Measurements from ENCODE around the gene CTNND2.

Gene CTNND2, protein sequence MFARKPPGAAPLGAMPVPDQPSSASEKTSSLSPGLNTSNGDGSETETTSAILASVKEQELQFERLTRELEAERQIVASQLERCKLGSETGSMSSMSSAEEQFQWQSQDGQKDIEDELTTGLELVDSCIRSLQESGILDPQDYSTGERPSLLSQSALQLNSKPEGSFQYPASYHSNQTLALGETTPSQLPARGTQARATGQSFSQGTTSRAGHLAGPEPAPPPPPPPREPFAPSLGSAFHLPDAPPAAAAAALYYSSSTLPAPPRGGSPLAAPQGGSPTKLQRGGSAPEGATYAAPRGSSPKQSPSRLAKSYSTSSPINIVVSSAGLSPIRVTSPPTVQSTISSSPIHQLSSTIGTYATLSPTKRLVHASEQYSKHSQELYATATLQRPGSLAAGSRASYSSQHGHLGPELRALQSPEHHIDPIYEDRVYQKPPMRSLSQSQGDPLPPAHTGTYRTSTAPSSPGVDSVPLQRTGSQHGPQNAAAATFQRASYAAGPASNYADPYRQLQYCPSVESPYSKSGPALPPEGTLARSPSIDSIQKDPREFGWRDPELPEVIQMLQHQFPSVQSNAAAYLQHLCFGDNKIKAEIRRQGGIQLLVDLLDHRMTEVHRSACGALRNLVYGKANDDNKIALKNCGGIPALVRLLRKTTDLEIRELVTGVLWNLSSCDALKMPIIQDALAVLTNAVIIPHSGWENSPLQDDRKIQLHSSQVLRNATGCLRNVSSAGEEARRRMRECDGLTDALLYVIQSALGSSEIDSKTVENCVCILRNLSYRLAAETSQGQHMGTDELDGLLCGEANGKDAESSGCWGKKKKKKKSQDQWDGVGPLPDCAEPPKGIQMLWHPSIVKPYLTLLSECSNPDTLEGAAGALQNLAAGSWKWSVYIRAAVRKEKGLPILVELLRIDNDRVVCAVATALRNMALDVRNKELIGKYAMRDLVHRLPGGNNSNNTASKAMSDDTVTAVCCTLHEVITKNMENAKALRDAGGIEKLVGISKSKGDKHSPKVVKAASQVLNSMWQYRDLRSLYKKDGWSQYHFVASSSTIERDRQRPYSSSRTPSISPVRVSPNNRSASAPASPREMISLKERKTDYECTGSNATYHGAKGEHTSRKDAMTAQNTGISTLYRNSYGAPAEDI (N-terminal part only)

DNA sequence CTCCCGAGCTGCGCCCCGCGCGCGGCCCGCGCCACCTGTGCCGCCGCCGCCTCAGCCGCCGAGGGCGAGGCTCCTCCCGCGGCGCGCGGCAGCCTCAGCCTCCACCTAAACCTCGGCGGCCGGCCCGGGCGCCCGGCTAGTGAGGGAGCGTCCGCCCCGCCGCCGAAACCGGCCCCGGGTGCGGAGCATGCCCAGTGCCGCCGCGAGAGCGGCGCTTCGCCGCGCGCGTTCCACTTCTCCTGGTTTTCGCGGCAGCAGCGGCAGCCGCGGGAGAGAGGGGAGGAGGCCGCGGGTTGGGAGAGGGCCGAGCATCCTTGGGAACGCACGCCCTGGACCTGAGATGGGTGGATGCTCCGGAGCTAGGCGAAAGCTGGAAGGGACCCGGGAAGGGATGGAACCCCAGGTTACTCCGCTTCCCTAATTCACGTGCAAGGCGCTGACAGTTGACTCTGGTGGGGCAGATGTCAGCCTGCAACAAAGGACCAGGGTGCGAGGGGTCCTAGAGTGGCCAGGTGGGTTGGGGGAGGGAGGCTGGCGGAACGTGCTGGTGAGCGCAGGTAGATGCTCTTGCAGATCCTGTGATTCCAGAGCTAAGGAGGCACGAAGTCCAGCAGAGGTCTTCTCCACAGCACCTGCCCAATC, at the start of gene CTNND2:
CTNND2 (minus strand) TSS at position 182 of the 642 bp plus-strand sequence. CDS start 593 bp downstream, outside the sequence.
- DNase-seq: peak; percentile 2

DNA sequence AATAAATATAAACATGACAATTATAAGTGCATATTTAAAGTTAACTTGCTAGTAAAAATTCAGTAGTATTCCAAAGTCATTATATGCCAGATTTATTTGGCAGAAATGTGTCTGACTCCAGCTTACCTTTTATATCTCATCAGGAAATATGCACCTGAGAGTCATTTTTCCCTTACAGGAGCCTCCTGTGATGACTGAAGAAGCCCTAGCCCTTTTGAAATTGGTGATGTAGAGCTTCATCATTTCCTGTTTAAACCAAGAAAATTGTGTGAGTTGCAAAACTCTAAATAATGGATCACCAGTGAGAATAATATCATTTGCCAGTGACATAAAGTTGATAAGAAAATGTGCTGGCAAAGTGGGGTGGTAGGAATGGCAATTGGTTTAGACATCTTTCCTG, 42.1 kb upstream of the CTNND2 start:
- DNase-seq: no peak

DNA sequence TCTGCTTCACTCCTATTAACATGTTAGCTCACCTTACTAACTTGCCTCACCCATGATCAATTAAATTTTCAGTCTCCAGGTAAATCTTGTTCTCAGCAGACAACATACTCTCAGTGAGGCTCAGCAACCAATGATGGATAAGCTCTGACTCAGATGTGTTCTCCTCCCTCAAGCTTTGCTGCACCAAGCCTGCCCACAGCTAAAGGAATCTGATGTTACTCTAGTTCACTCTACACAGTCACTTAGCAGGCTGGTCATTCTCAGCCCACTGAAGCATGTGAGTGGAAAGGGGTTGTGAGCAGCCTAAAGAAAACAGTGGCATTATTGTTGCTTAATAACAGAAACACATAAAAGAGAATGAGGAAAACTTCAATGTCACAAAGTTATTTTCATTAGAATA, 37.3 kb upstream of the CTNND2 start:
- no peak for DNase-seq

DNA sequence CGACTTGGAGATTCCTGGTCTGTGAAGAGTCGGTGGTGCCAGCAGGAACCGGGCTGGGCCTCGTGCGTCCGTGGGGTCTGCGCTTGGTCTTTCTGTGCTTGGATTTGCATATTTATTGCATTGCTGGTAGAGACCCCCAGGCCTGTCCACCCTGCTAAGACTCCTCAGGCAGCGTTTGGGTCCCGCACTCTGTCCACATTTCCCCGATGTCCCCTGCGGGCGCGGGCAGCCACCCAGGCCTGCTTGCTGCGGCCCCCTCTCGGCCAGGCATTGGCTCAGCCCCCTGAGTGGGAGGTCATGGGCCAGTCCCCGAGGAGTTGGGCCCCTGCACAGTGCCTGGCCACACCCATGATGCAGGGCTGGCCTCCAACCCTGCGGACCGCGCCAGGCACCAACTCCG, 27.4 kb upstream of the CTNND2 start:
- no peak for DNase-seq

DNA sequence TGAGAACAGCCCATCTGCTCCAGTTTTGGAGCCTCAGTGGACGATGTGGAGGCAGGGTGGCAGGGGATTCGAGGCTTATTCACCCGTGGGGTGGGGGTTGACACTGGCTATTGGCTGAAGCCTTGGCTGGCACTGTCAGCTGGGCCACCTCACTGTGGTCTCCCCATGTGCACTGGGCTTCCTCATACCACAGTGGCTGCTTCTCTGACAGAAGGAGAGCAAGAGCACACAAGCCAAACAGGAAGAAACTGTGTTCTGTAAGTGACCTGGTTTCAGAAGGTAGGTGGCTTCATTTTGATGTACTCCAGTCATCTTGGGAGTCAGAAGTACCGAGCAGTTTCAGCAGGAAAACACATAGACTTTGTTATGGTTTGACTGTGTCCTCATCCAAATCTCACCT, 24.7 kb upstream of the CTNND2 start:
- no peak for DNase-seq

DNA sequence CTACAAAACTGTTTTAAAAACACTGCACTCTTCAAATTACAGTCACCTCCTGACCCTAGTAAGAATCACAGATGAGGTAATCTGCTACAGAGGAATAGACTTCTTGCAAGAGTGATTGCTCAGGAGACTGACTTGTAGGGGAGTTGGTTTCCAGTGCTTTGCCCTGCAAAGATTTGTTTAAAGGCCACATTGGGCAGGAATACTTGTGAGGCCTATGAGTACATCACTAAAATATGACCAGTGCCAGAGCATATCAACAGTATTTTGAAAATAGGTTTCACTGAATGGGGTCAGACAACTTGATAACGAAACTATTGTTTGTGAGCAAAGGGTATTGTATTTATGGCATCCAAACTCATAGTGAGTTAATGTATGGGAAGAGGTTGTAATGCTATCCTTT, 21.5 kb upstream of the CTNND2 start:
- DNase-seq: no peak

DNA sequence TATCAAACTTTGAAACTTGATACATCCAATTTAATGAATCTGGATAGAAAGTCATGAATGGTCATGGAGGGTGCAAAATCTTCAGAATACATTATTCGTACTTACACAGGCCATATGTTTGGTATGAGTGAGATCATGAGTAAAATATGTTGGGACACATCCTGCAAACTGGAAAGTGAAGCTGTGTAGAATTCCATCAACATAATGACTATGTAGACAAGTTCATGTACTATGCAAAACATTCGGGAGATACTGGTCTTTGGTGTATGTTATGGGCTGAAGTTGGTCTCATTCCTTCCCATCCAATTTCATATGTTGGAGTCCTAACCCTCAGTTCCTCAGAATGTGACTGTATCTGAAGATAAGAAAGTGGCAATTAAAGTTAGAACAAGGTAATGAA, 18.1 kb upstream of the CTNND2 start:
- no peak for DNase-seq

DNA sequence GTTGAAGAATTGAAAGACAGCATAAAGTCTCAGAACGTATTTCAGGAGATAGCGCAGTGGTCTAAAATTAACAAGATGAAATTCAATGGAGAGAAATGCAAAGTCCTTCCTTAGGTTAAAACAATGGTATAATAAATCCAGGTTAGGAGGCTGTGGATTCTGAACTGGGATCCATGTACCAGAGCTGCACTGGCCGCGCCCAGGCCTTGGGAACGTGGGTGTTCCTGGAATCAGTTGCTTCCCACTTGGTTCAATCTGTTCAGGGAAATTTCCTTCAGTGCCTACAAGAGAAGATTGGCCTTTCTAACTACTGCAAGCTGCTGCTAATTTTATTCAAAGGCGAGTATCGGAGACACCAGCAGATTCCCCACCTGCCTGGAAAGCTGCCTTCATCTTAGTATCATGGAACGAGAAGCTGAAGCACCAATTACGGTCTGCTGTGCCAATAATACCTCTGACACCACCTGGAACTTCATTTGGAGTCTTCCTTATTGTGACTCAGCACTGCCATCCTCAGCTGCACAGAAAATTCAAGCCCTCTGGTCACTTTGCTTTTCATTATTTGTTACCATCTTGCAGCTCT, 14.3 kb upstream of the CTNND2 start:
- no peak for DNase-seq

DNA sequence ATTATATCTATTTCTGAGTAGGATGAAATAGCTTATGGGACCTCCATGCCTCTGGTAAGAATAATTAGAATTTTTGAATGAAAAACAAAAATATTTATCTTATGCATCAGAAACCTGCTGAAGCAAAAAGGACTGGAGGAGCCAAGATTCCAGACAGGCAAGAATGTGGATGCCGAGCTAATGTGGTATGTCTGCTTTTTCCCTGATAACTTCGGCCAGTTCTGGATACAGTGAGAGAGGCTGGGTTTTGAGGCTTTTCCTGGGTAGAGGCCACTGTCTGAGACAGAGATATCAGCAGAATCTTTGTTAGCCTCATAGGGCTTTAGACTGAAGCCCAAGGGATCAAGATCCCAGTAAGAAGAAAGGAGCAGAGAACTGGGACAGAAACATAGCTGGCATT, 5.2 kb upstream of the CTNND2 start:
- DNase-seq: no peak

DNA sequence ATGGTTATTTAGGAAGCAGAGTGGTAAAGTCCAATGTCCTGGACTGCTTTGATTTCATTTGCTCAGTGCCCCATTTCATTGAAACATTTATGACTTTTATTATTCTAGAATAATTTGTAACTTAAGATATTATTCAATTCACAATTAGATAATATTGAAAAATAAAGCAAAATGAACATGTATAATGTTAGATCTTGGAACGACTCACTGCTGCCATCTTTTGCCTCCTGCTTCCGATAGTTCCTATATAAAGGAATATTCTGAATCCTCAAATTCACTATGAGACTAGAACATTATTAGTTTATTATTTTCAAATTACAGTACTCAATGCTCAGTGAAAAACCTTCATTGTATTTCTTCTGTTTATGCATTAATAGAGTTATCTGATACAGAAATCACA, 2.3 kb upstream of the CTNND2 start:
- no peak for DNase-seq

DNA sequence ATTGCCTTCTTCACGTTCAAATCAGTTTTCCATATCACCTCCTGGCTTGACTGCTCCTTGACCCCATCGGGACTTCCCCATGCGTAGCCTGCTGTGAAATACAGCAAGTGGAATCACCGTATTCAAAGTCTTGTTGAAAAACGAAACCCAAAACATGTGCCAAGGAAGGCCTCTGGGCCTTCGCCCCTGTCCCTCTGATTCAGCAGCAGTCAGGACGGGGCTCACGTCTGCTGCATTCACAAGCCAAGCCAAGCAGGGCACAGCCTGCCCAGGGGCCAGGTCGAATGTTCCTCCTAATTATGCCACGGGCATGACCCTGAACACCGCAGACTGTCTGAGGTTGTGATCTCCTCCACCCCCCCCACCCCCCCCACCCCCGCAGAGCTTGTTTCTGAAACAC, 960 bp upstream of the CTNND2 start:
- no peak for DNase-seq

DNA sequence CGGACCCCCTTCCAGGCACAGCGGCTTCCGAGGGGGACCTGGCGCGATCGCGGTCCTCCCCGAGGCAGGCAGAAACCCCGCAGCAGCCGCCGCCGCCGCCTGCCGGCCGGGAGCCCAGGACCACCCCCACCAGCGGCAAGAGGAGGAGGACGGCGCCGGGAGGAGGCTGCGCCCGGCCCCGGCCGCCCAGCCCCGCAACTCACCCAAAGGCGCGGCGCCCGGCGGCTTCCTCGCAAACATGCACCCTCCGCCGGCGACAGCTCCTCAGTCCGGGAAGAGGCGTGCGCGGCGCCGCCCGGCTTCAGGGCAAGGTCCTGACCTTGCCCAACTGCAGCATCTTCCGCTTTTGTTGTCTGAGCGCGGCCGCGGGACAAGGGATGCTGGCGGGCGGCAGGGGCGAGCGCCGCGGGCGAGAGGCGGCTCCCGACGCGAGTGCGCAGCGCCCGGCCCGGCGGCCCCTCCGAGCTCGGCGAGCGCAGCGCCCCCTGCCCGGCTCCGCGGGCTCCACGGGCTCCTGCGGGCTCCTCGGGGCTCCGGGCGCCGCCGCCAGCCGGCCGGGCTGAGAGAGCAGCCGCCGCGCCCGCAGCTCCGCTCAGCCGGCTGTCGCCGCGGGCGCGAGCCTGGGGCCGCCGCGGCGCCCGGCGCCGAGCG, 507 bp downstream of the CTNND2 start:
- DNase-seq: peak; percentile 16

DNA sequence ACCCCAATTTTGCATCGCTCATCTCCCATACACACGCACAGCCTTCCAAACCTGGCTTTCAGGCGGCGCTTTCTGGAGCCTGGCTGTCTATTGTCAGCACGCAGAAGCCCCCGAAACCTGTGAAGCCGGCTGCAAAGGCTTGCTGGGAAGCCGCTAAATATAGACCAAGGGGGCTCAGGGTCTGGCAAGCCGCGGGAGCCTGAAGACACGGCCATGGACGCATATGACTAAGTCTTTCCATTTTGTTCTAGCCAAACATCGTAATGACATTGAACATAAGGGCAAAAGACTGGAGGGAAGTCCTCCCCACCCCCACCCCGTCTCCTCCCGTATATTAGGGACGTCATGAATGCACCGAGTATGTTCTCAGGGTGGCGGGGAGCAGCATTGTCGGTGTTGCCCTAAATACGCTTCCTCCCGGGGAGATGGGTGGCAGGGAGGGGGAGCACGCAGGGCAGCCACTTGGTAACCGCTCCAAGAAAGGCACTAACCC, 1.1 kb downstream of the CTNND2 start:
- no peak for DNase-seq

DNA sequence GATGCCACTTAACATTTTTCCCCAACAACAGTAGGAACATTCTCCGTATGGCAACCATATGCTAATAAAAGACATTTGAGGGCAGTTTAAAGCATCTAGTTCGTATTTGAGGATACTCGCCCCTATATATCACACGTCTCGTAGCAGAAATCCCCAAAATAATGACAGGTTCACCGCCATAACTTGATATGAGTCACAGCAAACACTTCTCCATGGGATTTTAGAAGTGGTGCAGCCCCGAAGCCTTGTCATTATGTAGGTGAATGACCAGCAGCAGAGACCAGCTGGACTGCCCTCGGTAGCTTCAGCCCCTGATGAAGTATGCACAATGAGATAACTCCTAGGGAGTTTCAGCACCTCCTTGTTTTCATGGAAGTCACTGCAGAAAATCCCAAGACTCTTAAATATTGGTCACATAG, 2.0 kb downstream of the CTNND2 start:
- no peak for DNase-seq

DNA sequence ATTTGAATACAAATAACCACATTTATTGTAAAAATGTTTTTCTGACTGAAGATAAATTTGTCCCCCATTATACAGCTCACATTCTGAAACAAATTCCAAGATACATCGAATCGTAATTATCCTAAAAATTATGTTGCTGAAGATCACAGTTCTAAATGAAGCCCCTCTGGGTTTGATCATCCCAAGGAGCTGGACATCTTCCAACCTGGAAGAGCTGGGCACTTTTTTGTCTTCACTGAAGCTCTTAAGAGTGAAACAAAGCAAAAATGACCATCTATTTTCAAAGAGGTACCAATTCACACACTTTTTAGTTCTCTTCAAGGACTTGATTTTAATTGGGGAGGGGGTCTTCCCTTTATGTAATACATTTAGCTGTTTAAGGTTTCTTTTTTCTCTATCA, 5.5 kb downstream of the CTNND2 start:
- DNase-seq: no peak

DNA sequence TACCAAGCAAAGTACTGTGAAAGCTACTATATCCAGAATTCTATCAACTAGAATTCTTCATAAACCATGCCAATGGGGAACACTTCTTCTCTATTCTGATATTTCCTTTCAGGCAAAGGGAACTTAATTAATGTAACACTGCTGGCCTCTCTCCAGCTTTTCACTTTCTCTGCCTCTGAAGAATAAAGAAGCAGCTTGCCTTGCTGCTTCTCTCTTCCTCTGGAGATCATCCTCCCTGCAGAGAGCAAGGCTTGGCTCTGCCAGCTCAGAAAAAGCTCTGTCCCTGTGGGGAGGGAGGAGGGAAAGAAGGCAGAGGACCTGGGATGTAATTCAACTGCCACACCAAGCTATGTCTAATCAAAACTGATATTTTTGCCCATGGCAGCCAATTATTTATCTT, 6.5 kb downstream of the CTNND2 start:
- DNase-seq: no peak

DNA sequence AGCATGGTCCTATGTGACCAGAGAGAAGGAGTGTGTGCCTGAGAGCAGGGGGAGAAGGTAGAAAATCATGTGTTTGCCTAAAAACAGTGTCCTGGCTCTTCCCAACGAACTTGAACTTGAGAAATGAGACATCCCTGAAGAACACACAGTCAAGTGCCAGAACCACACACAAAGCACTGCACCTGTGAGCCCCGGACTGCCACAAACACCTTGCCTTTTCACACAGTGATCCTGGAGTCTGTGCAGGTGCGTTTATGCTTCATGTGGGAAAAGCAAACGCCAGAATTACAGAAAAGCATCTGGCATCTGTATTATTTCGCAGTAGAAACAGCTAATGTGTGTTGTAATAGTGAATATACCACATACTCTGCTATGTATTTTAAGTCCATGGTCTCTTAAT, 9.3 kb downstream of the CTNND2 start:
- DNase-seq: no peak

DNA sequence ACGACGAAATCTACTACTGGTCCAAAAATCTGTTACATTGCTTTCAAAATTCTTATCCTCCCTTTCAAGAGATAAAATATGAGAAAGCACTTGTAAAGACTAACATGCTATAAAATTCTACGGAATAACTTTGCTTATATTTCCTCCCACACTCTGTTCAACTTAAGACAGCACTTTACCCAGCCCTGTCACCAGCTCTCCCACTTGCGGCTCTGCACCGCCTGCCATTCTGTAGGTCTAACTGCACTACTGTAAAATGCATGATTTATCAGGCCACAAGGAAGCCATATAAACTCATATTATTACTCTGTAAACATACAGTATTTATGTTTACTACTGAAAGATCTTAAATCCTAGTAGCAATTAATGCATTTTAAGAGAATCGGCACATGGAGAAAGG, 11.4 kb downstream of the CTNND2 start:
- no peak for DNase-seq

DNA sequence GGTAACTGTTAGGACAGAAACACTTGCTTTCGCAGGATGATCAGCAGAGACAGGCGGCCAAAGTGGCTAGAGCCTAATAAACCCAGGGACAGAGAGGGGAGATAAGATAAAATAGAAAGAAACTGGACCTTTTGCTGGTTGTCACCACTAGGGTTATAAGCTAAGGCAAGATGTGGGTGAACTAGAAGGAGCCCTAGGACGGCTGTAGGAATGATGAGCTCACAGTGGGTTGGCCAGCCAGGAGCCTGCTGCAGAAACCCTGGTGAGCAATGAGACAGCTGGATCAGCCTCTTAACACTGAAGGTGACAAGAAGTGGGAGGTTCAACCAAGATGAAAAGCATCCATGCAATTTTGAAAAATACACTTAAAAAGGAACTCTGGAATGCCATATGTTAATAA, 13.5 kb downstream of the CTNND2 start:
- no peak for DNase-seq

DNA sequence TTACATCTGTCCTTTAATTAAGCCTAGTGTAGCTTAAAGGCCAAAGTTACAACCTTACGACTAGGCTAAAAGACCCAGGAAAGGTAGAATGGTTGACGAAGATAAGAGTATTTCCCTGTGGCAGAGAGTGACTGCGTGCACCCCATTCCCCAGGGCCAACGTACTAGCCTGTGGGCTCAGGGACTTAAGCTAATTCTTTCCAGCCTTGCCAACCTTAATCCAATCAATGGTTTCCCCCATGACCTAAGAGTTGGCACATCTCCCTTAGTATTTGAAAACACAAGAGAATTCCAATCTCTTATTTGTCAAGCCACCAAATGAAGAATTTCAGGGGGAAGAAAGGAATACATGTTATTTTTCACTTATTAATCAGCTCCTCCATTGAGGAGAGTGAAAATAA, 16.0 kb downstream of the CTNND2 start:
- DNase-seq: no peak

DNA sequence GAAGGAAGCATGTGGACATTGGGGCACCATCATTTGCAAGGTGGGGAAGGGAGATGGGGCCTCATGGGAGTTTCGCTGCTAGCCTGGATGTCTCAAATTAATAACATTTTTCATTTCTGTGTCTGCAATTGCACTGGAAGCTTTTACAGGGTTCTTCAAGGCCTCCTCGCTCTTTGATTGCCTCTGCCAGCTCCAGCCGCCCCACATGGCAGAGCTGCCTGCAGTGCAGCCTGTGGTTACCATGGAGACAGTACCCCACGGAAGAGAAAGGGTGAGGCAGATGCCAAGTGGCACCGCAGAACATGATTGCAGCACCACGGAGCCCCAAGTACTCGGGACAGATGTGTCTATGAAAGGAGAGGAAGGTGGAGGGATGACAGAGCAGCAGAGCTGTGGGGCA, 25.4 kb downstream of the CTNND2 start:
- no peak for DNase-seq

DNA sequence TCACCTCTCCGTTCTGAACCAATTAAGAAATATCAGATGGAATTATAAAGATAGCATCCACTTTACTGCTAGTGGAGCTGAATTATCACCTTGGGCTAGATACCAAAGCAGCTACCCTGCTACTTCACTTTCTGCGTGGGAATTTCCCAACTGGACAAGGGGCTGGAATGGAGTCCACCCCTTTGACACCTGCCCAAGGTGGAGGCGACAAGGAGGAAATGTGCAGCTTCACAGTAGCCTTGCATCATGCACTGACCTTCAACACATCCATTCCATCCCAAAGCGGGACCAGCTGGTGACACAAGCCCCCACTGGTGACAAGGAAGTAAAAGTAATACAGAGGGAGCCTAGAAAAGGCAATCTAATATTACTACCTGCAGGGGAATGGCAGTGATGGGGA, 30.7 kb downstream of the CTNND2 start:
- no peak for DNase-seq
